ENCODE measurements around the gene PSPC1.
"Not testable (repeated sequence)": the region's sequence is repeated elsewhere in the genome, so short reads cannot be mapped to it uniquely, and the experiment has no call there.

PSPC1 gene

DNA sequence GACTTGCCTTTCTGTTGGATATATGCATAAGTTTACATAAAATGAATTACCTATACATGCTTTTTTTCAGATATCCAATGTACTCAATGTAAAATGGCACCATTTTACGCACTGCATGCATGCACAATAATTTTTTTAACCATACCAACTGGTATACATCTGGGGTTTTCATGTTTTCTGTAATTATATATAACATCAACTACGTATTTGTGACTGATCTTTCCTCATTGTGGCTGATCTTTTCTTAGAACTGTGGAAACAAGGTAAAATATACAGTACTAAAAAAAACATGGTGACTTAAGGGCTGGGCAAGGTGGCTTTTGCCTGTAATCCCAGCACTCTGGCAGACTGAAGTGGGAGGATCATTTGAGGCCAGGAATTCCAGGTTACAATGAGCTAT is 18.5 kb downstream of the PSPC1 start:
- DNase-seq (ENCODE audit: low read depth), result no peak

GRCh38 chr13:19763618-19764017 is 19.1 kb downstream of the PSPC1 start:
- no peak for DNase-seq (ENCODE audit: low read depth)

GRCh38 chr13:19759669-19760068 is 23.1 kb downstream of the PSPC1 start:
- no peak for DNase-seq (ENCODE audit: low read depth)

GRCh38 chr13:19742643-19743042 is 40.1 kb downstream of the PSPC1 start:
- no peak for DNase-seq (ENCODE audit: low read depth)

GRCh38 chr13:19737844-19738557 is 44.7 kb downstream of the PSPC1 start:
- no peak for DNase-seq (ENCODE audit: low read depth)

DNA sequence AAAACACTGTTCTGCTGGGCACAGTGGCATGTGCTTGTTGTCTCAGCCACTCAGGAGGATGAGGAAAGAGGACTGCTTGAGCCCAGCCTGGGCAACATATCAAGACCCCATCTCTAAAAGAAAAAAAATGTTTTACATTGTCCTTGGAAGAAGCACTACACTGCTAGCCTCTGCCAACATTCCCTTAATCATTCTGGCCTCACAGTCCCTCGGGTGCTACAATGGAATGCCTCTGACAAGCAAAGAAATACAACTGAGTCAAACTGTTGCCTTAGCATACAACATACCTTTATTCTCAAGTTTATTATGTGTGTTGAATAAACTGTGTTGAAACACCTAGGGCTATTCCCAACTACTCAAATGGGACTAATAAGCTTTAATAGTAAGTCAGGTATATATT is 56.1 kb downstream of the PSPC1 start:
- DNase-seq (ENCODE audit: low read depth), result peak; percentile 41

DNA sequence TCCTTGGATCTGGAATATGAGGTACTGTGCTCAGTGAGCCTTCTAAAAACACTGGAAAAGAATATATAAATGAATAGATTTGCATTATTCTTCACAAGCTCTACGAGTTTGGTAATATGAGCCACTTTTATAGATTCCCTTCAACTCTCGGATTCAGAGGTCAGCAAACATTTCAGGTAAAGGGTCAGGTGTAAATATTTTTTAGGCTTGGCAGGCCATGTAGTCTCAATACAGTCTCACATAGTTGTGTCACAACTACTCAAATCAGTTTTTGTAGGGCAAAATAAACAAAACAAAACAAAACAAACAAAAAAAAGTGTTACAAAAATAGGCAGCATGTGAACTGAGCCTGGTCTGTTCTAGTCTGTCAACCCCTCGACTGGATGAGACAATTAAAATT is 57.4 kb downstream of the PSPC1 start:
- DNase-seq (ENCODE audit: low read depth), result no peak

DNA sequence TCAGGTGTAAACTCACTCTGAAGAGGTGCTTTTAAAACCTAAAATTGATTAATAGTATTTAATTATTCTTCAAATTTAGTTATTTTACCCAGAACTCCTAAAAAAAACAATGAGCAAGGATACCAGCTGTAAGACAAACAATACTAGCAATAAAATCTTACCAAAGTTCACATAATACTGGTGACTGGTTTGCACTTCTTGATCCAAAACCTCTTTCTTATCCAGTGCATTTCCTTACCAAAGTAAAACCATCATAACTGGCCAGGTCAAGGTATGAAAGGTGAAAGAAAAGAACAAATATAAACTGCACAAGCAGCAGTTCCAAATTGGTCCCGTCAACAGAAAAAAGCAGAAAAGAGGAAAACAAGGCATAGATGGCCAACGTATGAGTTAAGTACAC is 62.7 kb downstream of the PSPC1 start:
- no peak for DNase-seq (ENCODE audit: low read depth)

GRCh38 chr13:19713186-19713965 is 69.4 kb downstream of the PSPC1 start:
- peak; percentile 23 for DNase-seq (ENCODE audit: low read depth)

GRCh38 chr13:19709782-19710181 is 73.0 kb downstream of the PSPC1 start:
- DNase-seq (ENCODE audit: low read depth), result not testable (repeated sequence)

DNA sequence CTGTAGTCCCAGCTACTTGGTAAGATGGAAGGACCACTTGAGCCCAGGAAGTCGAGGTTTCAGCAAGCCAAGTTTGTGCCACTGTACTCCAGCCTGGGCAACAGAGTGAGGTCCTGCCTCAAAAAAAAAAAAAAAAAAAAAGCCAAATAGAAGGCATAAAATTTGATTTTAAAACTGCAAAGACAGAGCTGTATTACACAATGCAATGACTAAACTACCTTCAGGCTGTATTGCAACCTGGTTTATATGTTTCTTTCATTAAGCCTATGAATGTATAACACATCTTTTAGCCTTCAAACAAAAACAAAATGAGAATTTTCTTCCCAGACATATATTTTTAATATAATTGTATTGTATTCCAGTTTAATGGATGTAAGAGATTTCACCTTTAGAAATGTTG is 73.7 kb downstream of the PSPC1 start:
- DNase-seq (ENCODE audit: low read depth), result not testable (repeated sequence)

GRCh38 chr13:19704256-19704655 is 78.5 kb downstream of the PSPC1 start:
- not testable (repeated sequence) for DNase-seq (ENCODE audit: low read depth)

- DNase-seq (ENCODE audit: low read depth), result not testable (repeated sequence)
These were observed 81.1 kb downstream of the PSPC1 start for GRCh38 chr13:19701619-19702018.

- not testable (repeated sequence) for DNase-seq (ENCODE audit: low read depth)
These were observed 81.8 kb downstream of the PSPC1 start for GRCh38 chr13:19700963-19701362.

- DNase-seq (ENCODE audit: low read depth), result no peak
These were observed 86.9 kb downstream of the PSPC1 start for GRCh38 chr13:19695829-19696228.

- no peak for DNase-seq (ENCODE audit: low read depth)
These were observed 87.3 kb downstream of the PSPC1 start for GRCh38 chr13:19695428-19695827.

- DNase-seq (ENCODE audit: low read depth), result peak; percentile 3
These were observed 91.3 kb downstream of the PSPC1 start for GRCh38 chr13:19691447-19691846.

- DNase-seq (ENCODE audit: low read depth), result no peak
These were observed 97.3 kb downstream of the PSPC1 start for GRCh38 chr13:19685437-19685836.

- no peak for DNase-seq (ENCODE audit: low read depth)
These were observed 97.7 kb downstream of the PSPC1 start for GRCh38 chr13:19685034-19685433.

DNA sequence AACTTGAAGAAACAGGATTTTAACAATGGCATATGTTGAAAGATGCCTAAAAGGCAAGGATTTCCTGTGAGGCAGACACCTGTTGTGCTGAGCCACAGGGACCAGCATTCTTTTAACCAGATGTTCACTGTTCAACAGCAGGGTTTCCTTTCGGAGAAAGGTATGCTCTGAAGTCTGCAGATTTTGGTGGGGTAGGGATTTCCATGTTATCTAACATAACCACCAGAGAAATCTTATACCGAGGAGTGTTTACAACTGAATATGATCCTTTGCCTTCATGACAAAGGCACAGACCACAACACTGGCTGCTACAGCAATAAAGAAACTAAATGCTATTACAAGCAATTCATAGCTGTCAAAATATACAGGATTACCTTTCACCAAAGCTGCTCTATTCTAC is 101.2 kb downstream of the PSPC1 start:
- no peak for DNase-seq (ENCODE audit: low read depth)

DNA sequence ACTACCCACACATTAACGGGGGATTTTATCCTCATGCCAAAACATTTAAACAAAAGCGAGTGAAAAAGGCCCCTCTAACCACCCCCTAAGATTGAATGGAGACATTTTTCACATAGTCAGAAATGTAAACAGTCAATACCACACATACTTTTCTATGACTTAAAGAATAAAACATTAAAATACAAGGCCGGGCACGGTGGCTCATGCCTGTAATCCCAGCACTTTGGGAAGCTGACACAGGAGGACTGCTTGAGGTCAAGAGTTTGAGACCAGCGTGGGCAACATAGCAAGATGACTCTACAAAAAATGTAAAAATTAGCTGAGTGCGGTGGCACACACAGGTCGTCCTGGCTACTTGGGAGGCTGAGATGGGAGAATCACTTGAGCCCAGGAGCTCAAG is 102.0 kb downstream of the PSPC1 start:
- no peak for DNase-seq (ENCODE audit: low read depth)

- DNase-seq (ENCODE audit: low read depth), result no peak
These were observed 106.6 kb downstream of the PSPC1 start for GRCh38 chr13:19676168-19676567.

DNA sequence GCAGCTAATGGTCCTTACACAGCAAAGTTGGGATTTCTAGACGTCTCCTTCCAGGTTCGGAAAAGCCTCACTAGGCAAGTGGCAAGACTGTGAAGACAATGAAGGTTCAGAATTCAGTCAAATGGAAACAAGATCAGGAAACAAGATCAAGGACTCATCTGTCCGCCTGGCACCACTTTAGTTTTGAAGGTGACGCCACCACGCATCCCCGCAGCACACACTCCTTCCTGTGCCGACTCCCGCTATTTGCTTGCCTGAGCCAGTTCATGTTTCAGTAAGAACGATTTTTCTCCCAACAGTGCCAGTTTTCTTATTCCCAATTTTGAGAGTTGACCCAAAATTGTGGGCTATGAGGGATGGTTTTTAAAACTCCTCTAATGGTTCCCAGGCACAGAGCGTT is 107.8 kb downstream of the PSPC1 start:
- no peak for DNase-seq (ENCODE audit: low read depth)

All from stromal cell of bone marrow (primary cell).